GM10266 (cell line): Measurements from ENCODE around the gene FZD1.

Experiments used
- DNase-seq: peaks from one replicate; pipeline ENCODE4 v3.0.0; 2012; ENCODE audit errors: extremely low spot score
- TF ChIP-seq, protein P1 (sequence below): IDR thresholded peaks from 2 replicates; pipeline ENCODE4 v1.5.1; 2012; ENCODE audit warnings: mild to moderate bottlenecking, low read depth; ENCODE audit not compliant: control insufficient read depth, insufficient read depth; ENCODE audit errors: missing control alignments

FZD1 gene

GRCh38 chr7:91313113-91313512 is 48.9 kb downstream of the FZD1 start:
- TF ChIP-seq, protein P1, sequence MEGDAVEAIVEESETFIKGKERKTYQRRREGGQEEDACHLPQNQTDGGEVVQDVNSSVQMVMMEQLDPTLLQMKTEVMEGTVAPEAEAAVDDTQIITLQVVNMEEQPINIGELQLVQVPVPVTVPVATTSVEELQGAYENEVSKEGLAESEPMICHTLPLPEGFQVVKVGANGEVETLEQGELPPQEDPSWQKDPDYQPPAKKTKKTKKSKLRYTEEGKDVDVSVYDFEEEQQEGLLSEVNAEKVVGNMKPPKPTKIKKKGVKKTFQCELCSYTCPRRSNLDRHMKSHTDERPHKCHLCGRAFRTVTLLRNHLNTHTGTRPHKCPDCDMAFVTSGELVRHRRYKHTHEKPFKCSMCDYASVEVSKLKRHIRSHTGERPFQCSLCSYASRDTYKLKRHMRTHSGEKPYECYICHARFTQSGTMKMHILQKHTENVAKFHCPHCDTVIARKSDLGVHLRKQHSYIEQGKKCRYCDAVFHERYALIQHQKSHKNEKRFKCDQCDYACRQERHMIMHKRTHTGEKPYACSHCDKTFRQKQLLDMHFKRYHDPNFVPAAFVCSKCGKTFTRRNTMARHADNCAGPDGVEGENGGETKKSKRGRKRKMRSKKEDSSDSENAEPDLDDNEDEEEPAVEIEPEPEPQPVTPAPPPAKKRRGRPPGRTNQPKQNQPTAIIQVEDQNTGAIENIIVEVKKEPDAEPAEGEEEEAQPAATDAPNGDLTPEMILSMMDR, result no peak
- no peak for DNase-seq

DNA sequence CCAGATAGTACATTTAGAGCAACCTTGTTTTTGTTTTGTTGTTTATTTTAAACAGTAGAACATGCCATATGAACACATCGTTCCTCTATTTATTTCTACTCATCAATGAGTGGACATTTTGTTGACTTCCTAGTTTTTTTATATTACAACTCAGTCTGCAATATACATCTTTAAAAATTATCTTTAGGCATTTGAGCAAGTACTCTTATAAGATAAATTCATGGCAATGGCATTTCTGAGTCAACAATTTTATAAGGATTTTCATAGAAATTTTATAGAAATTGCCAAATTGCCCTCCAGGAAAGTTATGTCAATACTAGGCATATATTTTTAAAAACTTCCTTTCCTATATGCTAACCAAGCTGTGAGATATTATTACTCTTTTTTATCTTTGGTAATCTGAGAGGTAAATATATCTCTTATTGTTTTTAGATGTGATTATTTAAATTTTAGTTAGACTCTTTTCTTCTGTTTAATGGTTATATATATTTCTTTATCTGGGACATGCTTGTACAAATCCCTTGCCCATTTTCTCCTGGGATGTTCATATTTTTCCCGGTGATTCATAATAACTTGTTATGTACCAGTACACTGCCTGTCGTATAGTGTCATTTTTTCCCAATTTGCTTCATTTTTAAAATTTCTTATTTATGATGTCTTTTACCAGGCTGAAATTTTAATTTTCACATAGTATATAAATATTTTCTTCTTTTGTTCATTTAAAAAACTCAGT is 50.5 kb downstream of the FZD1 start:
- DNase-seq, result no peak
- TF ChIP-seq, protein P1, result no peak

DNA sequence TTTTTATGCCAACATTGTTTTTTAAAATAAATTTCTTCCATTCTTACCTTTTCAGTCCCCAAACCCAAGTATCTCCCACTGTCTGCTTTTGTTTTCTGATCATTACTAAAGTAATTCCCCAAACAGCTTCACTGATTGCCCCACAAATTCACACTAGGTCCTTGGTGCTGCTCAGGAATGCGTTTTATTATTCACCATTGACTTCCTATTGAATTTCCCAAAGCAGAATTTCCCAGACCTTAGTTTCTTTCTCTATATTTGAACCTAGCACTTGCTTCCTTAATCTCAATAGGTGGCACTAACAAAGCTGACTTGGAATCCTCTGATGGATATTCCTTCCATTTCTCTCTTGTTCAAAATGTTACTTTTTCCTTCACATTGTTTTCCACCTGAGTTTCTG is 52.2 kb downstream of the FZD1 start:
- TF ChIP-seq, protein P1, result no peak
- DNase-seq, result no peak

DNA sequence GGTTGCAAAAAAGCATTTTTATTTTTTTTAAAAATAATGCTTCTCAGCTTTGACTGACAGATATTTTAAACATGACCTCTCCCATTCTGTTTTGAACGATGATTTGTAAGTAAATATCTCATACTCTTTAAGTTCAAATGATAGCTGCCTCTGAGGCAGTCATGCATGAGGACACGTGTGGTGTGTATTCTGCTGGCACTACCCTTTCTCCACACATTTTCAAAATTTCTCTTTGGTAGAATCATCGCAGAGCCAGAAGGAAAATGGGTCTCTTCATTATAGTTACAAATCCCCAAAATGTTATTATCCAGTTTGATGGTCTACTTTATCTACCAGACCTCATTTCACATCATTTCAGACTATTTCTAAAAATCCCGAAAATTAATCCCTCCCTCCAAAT is 55.1 kb downstream of the FZD1 start:
- TF ChIP-seq, protein P1, result no peak
- no peak for DNase-seq

DNA sequence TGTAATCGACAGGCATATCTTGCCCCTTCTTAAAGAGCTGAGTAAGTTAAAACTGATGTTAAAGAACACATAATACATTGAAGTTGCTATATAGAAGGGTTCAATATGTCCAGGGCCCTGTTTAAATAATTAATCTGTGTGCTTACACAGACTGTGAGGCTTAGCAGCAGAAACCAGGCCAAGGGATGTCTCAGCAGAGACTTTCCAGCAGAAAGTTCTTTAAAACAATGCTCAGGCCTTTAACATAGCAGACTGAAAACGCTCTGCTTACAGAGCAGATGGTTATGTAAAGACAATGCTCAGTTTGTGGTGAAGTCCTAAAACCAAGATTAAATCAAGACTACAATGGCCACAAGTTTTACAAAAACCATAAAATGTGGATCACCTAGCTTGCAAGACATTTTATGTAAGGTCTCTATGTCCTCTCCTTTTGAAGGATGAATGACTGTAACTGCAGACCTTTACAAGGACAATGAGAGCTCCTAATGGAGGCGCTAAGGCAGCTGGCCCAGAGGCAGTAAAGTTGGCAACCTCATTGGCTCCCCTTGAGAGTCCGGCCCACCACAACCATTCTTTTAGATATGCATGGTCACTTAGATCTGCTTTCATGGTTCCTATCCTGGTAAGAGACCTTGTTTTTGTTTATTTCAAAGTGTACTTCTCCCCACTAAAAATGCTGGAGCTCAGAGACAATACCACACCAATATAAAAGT is 56.3 kb downstream of the FZD1 start:
- DNase-seq, result no peak
- TF ChIP-seq, protein P1, result no peak
